GM23338 (cell line): ENCODE results near the gene UNC13C.

ENCODE experiments used
- CTCF ChIP-seq, 2 experiments: fragments of 200-600 bp in 1 of 2; sonication (generic) in 1 of 2; conservative IDR thresholded peaks; 2 replicates each; pipeline versions ENCODE4 v1.5.1 to v1.6.1; 2016 to 2017; ENCODE audit warnings: antibody characterized with exemption in 2 of 2, low read depth in 2 of 2, mild to moderate bottlenecking in 2 of 2, moderate library complexity in 1 of 2
- ETS1 ChIP-seq: IDR thresholded peaks from 2 replicates; pipeline ENCODE4 v1.6.1; 2016; ENCODE audit warnings: antibody characterized with exemption
- EZH2phosphoT487 ChIP-seq: fragments of 200-600 bp; sonication (generic); IDR thresholded peaks from one replicate; pipeline ENCODE4 v1.8.1; 2018; ENCODE audit warnings: antibody characterized with exemption; ENCODE audit not compliant: unreplicated experiment
- NANOG ChIP-seq: IDR thresholded peaks from 2 replicates; pipeline ENCODE4 v1.6.1; 2016; ENCODE audit warnings: antibody characterized with exemption, borderline replicate concordance
- POLR2AphosphoS5 ChIP-seq: IDR thresholded peaks from 2 replicates; pipeline ENCODE4 v1.6.1; 2016; ENCODE audit warnings: antibody characterized with exemption, low read depth
- STAT1 ChIP-seq: IDR thresholded peaks from one replicate; pipeline ENCODE4 v1.6.1; 2016; ENCODE audit warnings: antibody characterized with exemption; ENCODE audit not compliant: unreplicated experiment

GRCh38 chr15:53982876-53983275 is 4.6 kb downstream of the UNC13C start:
- TF ChIP-seq CTCF (conservative IDR thresholded peaks at IDR 0.05; ENCODE audit: low read depth in 2 of 2) (no peak), ETS1 (no peak), EZH2phosphoT487 (no peak), STAT1 (no peak), NANOG (no peak), POLR2AphosphoS5 (no peak)
